Subcutaneous abdominal adipose tissue (tissue), 5 donors: ENCODE measurements around the gene LATS2.
A peak's percentile ranks its signal among the peaks of the same experiment; 100 is the strongest.

Experiments used
- H3K27ac ChIP-seq: one replicate; pipeline ENCODE4 v1.7.0; 2013; ENCODE audit warnings: low read depth, mild to moderate bottlenecking, inconsistent platforms, low read length, moderate library complexity
- H3K27me3 ChIP-seq, 5 donors: one replicate each; pipeline ENCODE4 v1.7.0; 2013; ENCODE audit warnings: low read length in 5 of 5, inconsistent platforms in 1 of 5; ENCODE audit not compliant: control insufficient read depth in 5 of 5, insufficient read depth in 4 of 5
- H3K36me3 ChIP-seq, 5 donors: one replicate each; pipeline ENCODE4 v1.7.0; 2013; ENCODE audit warnings: low read length in 5 of 5; ENCODE audit not compliant: control insufficient read depth in 5 of 5, insufficient read depth in 5 of 5
- H3K4me1 ChIP-seq, 5 donors: one replicate each; pipeline ENCODE4 v1.7.0; 2013; ENCODE audit warnings: low read length in 5 of 5, mild to moderate bottlenecking in 3 of 5, moderate library complexity in 1 of 5; ENCODE audit not compliant: control insufficient read depth in 5 of 5, insufficient read depth in 5 of 5
- H3K4me3 ChIP-seq, 5 donors: one replicate each; pipeline ENCODE4 v1.7.0; 2013; ENCODE audit warnings: low read length in 5 of 5, low read depth in 1 of 5
- H3K9ac ChIP-seq, 5 donors: one replicate each; pipeline ENCODE4 v1.7.0; 2013; ENCODE audit warnings: low read length in 5 of 5, mild to moderate bottlenecking in 4 of 5, moderate library complexity in 3 of 5
- H3K9me3 ChIP-seq, 5 donors: one replicate each; pipeline ENCODE4 v1.7.0; 2013; ENCODE audit warnings: low read length in 5 of 5; ENCODE audit not compliant: control insufficient read depth in 5 of 5
- donor health status: healthy.
- donor health status: healthy.
- donor health status: healthy.
- donor health status: healthy.
- donor health status: healthy.

LATS2 gene

GRCh38 chr13:21020581-21020980 lies 40.8 kb downstream of the LATS2 start:
- no peak overlapping the region for H3K27ac ChIP-seq
- no peaks in the 10 kb centered on the region for H3K9me3 ChIP-seq
- H3K27me3 ChIP-seq: no peaks in the 10 kb centered on the region
- H3K36me3 ChIP-seq: peaks cover 0 to 5% (median 0%) of the 10 kb centered on the region in 5 donors
- H3K4me3 ChIP-seq: no peak overlapping the region
- H3K9ac ChIP-seq: peak overlapping the region in 1 of 5 donors; percentile 27
- peaks cover 5 to 37% (median 20%) of the 10 kb centered on the region in 5 donors for H3K4me1 ChIP-seq

- Histone ChIP-seq H3K4me3 (no peak overlapping the region), H3K27ac (no peak overlapping the region), H3K9ac (peak overlapping the region in 1 of 5 donors; percentile 27), H3K36me3 (peaks cover 0 to 5% (median 0%) of the 10 kb centered on the region in 5 donors), H3K9me3 (no peaks in the 10 kb centered on the region), H3K4me1 (peaks cover 5 to 40% (median 24%) of the 10 kb centered on the region in 5 donors), H3K27me3 (no peaks in the 10 kb centered on the region)
Observed at GRCh38 chr13:21020176-21020575, 41.2 kb downstream of the LATS2 start.

- Histone ChIP-seq H3K9me3 (no peaks in the 10 kb centered on the region), H3K36me3 (peaks cover 0 to 5% (median 0%) of the 10 kb centered on the region in 5 donors), H3K4me3 (no peak overlapping the region), H3K27me3 (no peaks in the 10 kb centered on the region), H3K27ac (no peak overlapping the region), H3K4me1 (peaks cover 5 to 58% (median 42%) of the 10 kb centered on the region in 5 donors), H3K9ac (no peak overlapping the region)
Observed at GRCh38 chr13:21018220-21018619, 43.2 kb downstream of the LATS2 start.

GRCh38 chr13:21016487-21016886 lies 44.9 kb downstream of the LATS2 start:
- Histone ChIP-seq H3K27me3 (no peaks in the 10 kb centered on the region), H3K9me3 (no peaks in the 10 kb centered on the region), H3K9ac (peak overlapping the region in 1 of 5 donors; percentile 64), H3K4me3 (no peak overlapping the region), H3K4me1 (peaks cover 4 to 54% (median 51%) of the 10 kb centered on the region in 5 donors), H3K36me3 (peaks cover 0 to 5% (median 0%) of the 10 kb centered on the region in 5 donors), H3K27ac (peak overlapping the region; percentile 38)

- no peak overlapping the region for H3K4me3 ChIP-seq
- peaks cover 4 to 63% (median 52%) of the 10 kb centered on the region in 5 donors for H3K4me1 ChIP-seq
- H3K9ac ChIP-seq: no peak overlapping the region
- H3K27me3 ChIP-seq: no peaks in the 10 kb centered on the region
- peaks cover 0 to 5% (median 0%) of the 10 kb centered on the region in 5 donors for H3K36me3 ChIP-seq
- no peaks in the 10 kb centered on the region for H3K9me3 ChIP-seq
- H3K27ac ChIP-seq: no peak overlapping the region
Observed at GRCh38 chr13:21015284-21015683, 46.1 kb downstream of the LATS2 start.

GRCh38 chr13:21014502-21015170 lies 46.8 kb downstream of the LATS2 start:
- Histone ChIP-seq H3K9me3 (no peaks in the 10 kb centered on the region), H3K27ac (peak overlapping the region; percentile 33), H3K27me3 (no peaks in the 10 kb centered on the region), H3K9ac (no peak overlapping the region), H3K36me3 (peaks cover 0 to 5% (median under 1%) of the 10 kb centered on the region in 5 donors), H3K4me3 (no peak overlapping the region), H3K4me1 (peaks cover 2 to 65% (median 58%) of the 10 kb centered on the region in 5 donors)

GRCh38 chr13:21014139-21014501 lies 47.3 kb downstream of the LATS2 start:
- no peaks in the 10 kb centered on the region for H3K9me3 ChIP-seq
- peaks cover 0 to 5% (median 2%) of the 10 kb centered on the region in 5 donors for H3K36me3 ChIP-seq
- no peak overlapping the region for H3K9ac ChIP-seq
- H3K27ac ChIP-seq: peak overlapping the region; percentile 33
- peaks cover 2 to 67% (median 59%) of the 10 kb centered on the region in 5 donors for H3K4me1 ChIP-seq
- H3K27me3 ChIP-seq: no peaks in the 10 kb centered on the region
- no peak overlapping the region for H3K4me3 ChIP-seq

- H3K27ac ChIP-seq: peak overlapping the region; percentile 33
- H3K4me3 ChIP-seq: no peak overlapping the region
- peaks cover 0 to 4% (median 2%) of the 10 kb centered on the region in 5 donors for H3K36me3 ChIP-seq
- H3K9me3 ChIP-seq: no peaks in the 10 kb centered on the region
- H3K9ac ChIP-seq: no peak overlapping the region
- peaks cover 2 to 71% (median 59%) of the 10 kb centered on the region in 5 donors for H3K4me1 ChIP-seq
- no peaks in the 10 kb centered on the region for H3K27me3 ChIP-seq
Observed at GRCh38 chr13:21013682-21014038, 47.7 kb downstream of the LATS2 start.

GRCh38 chr13:21012841-21013681 lies 48.3 kb downstream of the LATS2 start:
- Histone ChIP-seq H3K4me3 (no peak overlapping the region), H3K27ac (peak overlapping the region; percentile 47)

GRCh38 chr13:21012211-21012610 lies 49.2 kb downstream of the LATS2 start:
- Histone ChIP-seq H3K4me1 (peaks cover 2 to 67% (median 57%) of the 10 kb centered on the region in 5 donors), H3K9ac (no peak overlapping the region), H3K4me3 (no peak overlapping the region), H3K27me3 (no peaks in the 10 kb centered on the region), H3K27ac (no peak overlapping the region), H3K9me3 (no peaks in the 10 kb centered on the region), H3K36me3 (peaks cover 0 to 2% (median 0%) of the 10 kb centered on the region in 5 donors)

More at GRCh38 chr13:21012841-21013681, 48.3 kb downstream of the LATS2 start:
- Histone ChIP-seq H3K4me1 (peaks cover 2 to 71% (median 59%) of the 10 kb centered on the region in 5 donors), H3K9me3 (no peaks in the 10 kb centered on the region), H3K36me3 (peaks cover 0 to 2% (median 0%) of the 10 kb centered on the region in 5 donors), H3K27me3 (no peaks in the 10 kb centered on the region), H3K9ac (no peak overlapping the region)
